Adrenal gland (tissue), 5 donors: ENCODE results near the gene INPP5A.

Source experiments
- CTCF ChIP-seq, 6 experiments: fragments of 450-650 bp in 4 of 6; fragments of 200-600 bp in 2 of 6; sonication (generic) in 1 of 6; IDR thresholded peaks; 1 replicate in 5 of 6; 2 replicates in 1 of 6; pipeline versions ENCODE4 v1.5.1 to v1.8.0; 2016 to 2021; ENCODE audit warnings: antibody characterized with exemption in 6 of 6, mild to moderate bottlenecking in 2 of 6, moderate library complexity in 1 of 6
- POLR2A ChIP-seq, 2 donors: fragments of 450-650 bp; IDR thresholded peaks; one replicate each; pipeline ENCODE4 v1.6.1; 2017; ENCODE audit warnings: antibody characterized with exemption in 2 of 2, mild to moderate bottlenecking in 2 of 2, moderate library complexity in 1 of 2
- donor health status: DM: no; HTN: no; CAD: no.

GRCh38 chr10:132656283-132657126 lies 118.9 kb downstream of the INPP5A start:
- TF ChIP-seq CTCF (IDR thresholded peaks at IDR 0.05) (no peak), POLR2A (IDR thresholded peaks at IDR 0.05) (no peak)
